K562 (cell line): ENCODE measurements around the gene FAM187B. TPM values are rescaled to one million over a fixed set of nuclear protein-coding genes. Genes with fewer than 3 reads are reported as not detected.

Experiments
- ATAC-seq: fragments of 200-7000 bp; cut with Tn5 transposase; 3 replicates; pipeline ENCODE4 v1.9.1; 2020; ENCODE audit warnings: moderate library complexity
- BruUV-seq: library from RNA; stranded (reverse); fragments of 400-500 nt; replicated peaks from 2 replicates; lab custom pipeline; 2021; lab: Mats Ljungman, UMichigan
- CTCF ChIA-PET: fragments of 300-600 bp; formaldehyde crosslinking; extraction: SDS; loops from one replicate; lab custom pipeline; 2021; ENCODE audit warnings: low intra/inter-chr PET ratio; lab: Yijun Ruan, JAX
- POLR2A ChIA-PET: fragments of 300-600, 350-650 bp; sonication (Branson Sonifier 250); formaldehyde crosslinking; extraction: SDS; loops from one replicate; lab custom pipeline; 2021; ENCODE audit warnings: antibody characterized with exemption, inconsistent platforms; lab: Yijun Ruan, JAX
- DNase-seq, 4 experiments: peaks; one replicate each; pipeline versions ENCODE4 v3.0.0 to v3.0.0-alpha.2; 2011 to 2018; ENCODE audit warnings: low spot score in 3 of 4, mixed read lengths in 3 of 4; ENCODE audit errors: extremely low read depth in 1 of 4
- FAIRE-seq: peaks from 2 replicates; lab custom pipeline; 2011; peaks lifted over from hg19 to GRCh38; lab: Jason Lieb, UNC
- H2AFZ ChIP-seq: 2 replicates; pipeline ENCODE4 v1.6.0; 2011; ENCODE audit warnings: low read depth, low read length, control low read depth, inconsistent platforms
- H3K27ac ChIP-seq: fragments of 200-600 bp; 3 replicates; pipeline ENCODE4 v1.8.0; 2011; ENCODE audit warnings: low read depth, mild to moderate bottlenecking, control low read depth, inconsistent platforms, low read length, moderate library complexity, mixed read lengths; ENCODE audit errors: extremely low read depth
- H3K27me3 ChIP-seq, 2 experiments: fragments of 300-600 bp in 1 of 2; 2 replicates in 1 of 2; 3 replicates in 1 of 2; pipeline versions ENCODE4 v1.6.0 to v1.8.0; 2011; ENCODE audit warnings: inconsistent platforms in 2 of 2, low read length in 2 of 2, mild to moderate bottlenecking in 1 of 2, mixed read lengths in 1 of 2, moderate library complexity in 1 of 2; ENCODE audit not compliant: control insufficient read depth in 2 of 2, insufficient read depth in 2 of 2
- H3K36me3 ChIP-seq: fragments of 300-600 bp; 3 replicates; pipeline ENCODE4 v1.8.0; 2011; ENCODE audit warnings: mild to moderate bottlenecking, low read length, inconsistent platforms; ENCODE audit not compliant: control insufficient read depth, insufficient read depth
- H3K4me1 ChIP-seq, 2 experiments: fragments of 200-600 bp in 1 of 2; replicated peaks in 1 of 2; 2 replicates in 1 of 2; 3 replicates in 1 of 2; pipeline versions ENCODE4 v1.5.1 to v1.8.0; 2011; ENCODE audit warnings: inconsistent platforms in 2 of 2, low read length in 2 of 2, mild to moderate bottlenecking in 1 of 2, mixed read lengths in 1 of 2, moderate library complexity in 1 of 2; ENCODE audit not compliant: control insufficient read depth in 2 of 2, insufficient read depth in 2 of 2
- H3K4me2 ChIP-seq: 2 replicates; pipeline ENCODE4 v1.6.1; 2011; ENCODE audit warnings: low read length, control low read depth, inconsistent platforms, mixed read lengths; ENCODE audit not compliant: insufficient read depth
- H3K4me3 ChIP-seq: fragments of 200-600 bp; sonication (generic), shearing (Covaris generic); 2 replicates; pipeline ENCODE4 v1.5.1; 2016; ENCODE audit warnings: control low read depth, inconsistent platforms
- H3K79me2 ChIP-seq: fragments of 200-600 bp; 3 replicates; pipeline ENCODE4 v1.8.0; 2011; ENCODE audit warnings: low read length, inconsistent platforms; ENCODE audit not compliant: control insufficient read depth, insufficient read depth
- H3K9ac ChIP-seq, 2 experiments: 2 replicates each; pipeline versions ENCODE4 v1.6.0 to v1.6.1; 2011; ENCODE audit warnings: low read depth in 2 of 2, low read length in 2 of 2, control low read depth in 1 of 2, inconsistent platforms in 1 of 2, mild to moderate bottlenecking in 1 of 2, mixed read lengths in 1 of 2; ENCODE audit not compliant: insufficient read depth in 1 of 2
- H3K9me1 ChIP-seq: one replicate; pipeline ENCODE4 v1.6.0; 2011; ENCODE audit warnings: inconsistent platforms, mild to moderate bottlenecking, low read length, moderate library complexity; ENCODE audit not compliant: control insufficient read depth, insufficient read depth
- H3K9me3 ChIP-seq: replicated peaks from 2 replicates; pipeline ENCODE4 v1.5.1; 2011; ENCODE audit warnings: low read depth, low read length, inconsistent platforms; ENCODE audit not compliant: control insufficient read depth, insufficient read depth
- H4K20me1 ChIP-seq: replicated peaks from 2 replicates; pipeline ENCODE4 v1.6.1; 2011; ENCODE audit warnings: low read length, inconsistent platforms, mixed read lengths; ENCODE audit not compliant: control insufficient read depth, insufficient read depth
- AFF4 ChIP-seq: sonication (generic); formaldehyde crosslinking; IDR thresholded peaks from 2 replicates; pipeline ENCODE4 v1.8.0; 2023; ENCODE audit warnings: mild to moderate bottlenecking, missing genetic modification reagents
- KDM2B ChIP-seq: fragments of 250-450 bp; sonication (Bioruptor Pico); IDR thresholded peaks from 2 replicates; pipeline ENCODE4 v1.8.0; 2021; ENCODE audit warnings: mild to moderate bottlenecking, moderate library complexity
- RBM25 ChIP-seq: fragments of 200-400 bp; formaldehyde crosslinking; IDR thresholded peaks from 2 replicates; pipeline ENCODE4 v1.6.1; 2018; ENCODE audit warnings: low read length, low read depth, moderate library complexity; ENCODE audit not compliant: severe bottlenecking
- TCFL5 ChIP-seq: fragments of 250-450 bp; sonication (Bioruptor Pico); conservative IDR thresholded peaks from 2 replicates; pipeline ENCODE4 v1.6.1; 2021; ENCODE audit warnings: mild to moderate bottlenecking, moderate library complexity, matching md5 sums
- ZBTB1 ChIP-seq: sonication (generic); formaldehyde crosslinking; IDR thresholded peaks from 2 replicates; pipeline ENCODE4 v1.8.1; 2023; ENCODE audit warnings: missing genetic modification reagents, low read depth, mild to moderate bottlenecking, borderline replicate concordance
- ZNF174 ChIP-seq: fragments of 250-450 bp; sonication (Bioruptor Pico); IDR thresholded peaks from 2 replicates; pipeline ENCODE4 v1.4.0; 2020; ENCODE audit warnings: mild to moderate bottlenecking
- ZNF644 ChIP-seq: fragments of 200-800 bp; sonication (Bioruptor generic); IDR thresholded peaks from 2 replicates; pipeline ENCODE4 v1.6.1; 2016; ENCODE audit warnings: low read depth, missing genetic modification characterization, missing compliant biosample characterization
- WGBS: fragments of 100-300 bp; shearing (Covaris generic); methylation state at CpG from one replicate; pipeline ENCODE4 v1.1.6; 2016; ENCODE audit warnings: low coverage, mixed read lengths; ENCODE audit not compliant: insufficient coverage; ENCODE audit errors: missing lambda C conversion rate; 5-methylcytosine and 5-hydroxymethylcytosine counted together
- in situ Hi-C: fragments of 300-500 bp; cut with MboI; formaldehyde crosslinking; loops from 4 replicates; pipeline ENCODE4 v1.15.0; 2018; ENCODE audit warnings: inconsistent platforms, mixed read lengths
- intact Hi-C: fragments of 100-400 bp; cut with micrococcal nuclease; formaldehyde crosslinking; loops from 2 replicates; pipeline ENCODE4 v1.14.2; 2022
- polyA plus RNA-seq, 8 experiments: library from polyadenylated mRNA; depleted of rRNA in 4 of 8; stranded (reverse) in 5 of 8; unstranded in 3 of 8; fragments of >200 nt; fragmentation: Nextera tagmentation in 2 of 8; fragmentation: Illumina TruSeq in 1 of 8; extraction: Ambion mirVana in 2 of 8; extraction: Trizol in 1 of 8; gene quantifications; 2 replicates each; pipeline versions ENCODE4 v1.2.1 to v1.2.3, GENCODE V29; 2011 to 2014; ENCODE audit warnings: inconsistent platforms in 1 of 8, missing spikeins in 1 of 8
- total RNA-seq, 7 experiments: library from RNA; depleted of rRNA in 6 of 7; stranded (reverse); fragments of >200 nt in 6 of 7; fragmentation: Illumina TruSeq in 2 of 7; extraction: Trizol in 2 of 7; gene quantifications; 2 replicates each; pipeline versions ENCODE4 v1.2.1 to v1.2.3, GENCODE V29; 2011 to 2021; ENCODE audit warnings: low replicate concordance in 1 of 7
- TF ChIP-seq, protein P1 (sequence below): fragments of 250-450 bp; sonication (Bioruptor Pico); IDR thresholded peaks from 2 replicates; pipeline ENCODE4 v1.4.0; 2020; ENCODE audit warnings: mild to moderate bottlenecking, moderate library complexity

FAM187B gene
- total and polyA plus RNA-seq, 9 of the 15 experiments (the other 6 are each of a cell fraction or from before 2014, with no cell fraction given): 0.04 to 0.09 TPM; not detected in 7

DNA sequence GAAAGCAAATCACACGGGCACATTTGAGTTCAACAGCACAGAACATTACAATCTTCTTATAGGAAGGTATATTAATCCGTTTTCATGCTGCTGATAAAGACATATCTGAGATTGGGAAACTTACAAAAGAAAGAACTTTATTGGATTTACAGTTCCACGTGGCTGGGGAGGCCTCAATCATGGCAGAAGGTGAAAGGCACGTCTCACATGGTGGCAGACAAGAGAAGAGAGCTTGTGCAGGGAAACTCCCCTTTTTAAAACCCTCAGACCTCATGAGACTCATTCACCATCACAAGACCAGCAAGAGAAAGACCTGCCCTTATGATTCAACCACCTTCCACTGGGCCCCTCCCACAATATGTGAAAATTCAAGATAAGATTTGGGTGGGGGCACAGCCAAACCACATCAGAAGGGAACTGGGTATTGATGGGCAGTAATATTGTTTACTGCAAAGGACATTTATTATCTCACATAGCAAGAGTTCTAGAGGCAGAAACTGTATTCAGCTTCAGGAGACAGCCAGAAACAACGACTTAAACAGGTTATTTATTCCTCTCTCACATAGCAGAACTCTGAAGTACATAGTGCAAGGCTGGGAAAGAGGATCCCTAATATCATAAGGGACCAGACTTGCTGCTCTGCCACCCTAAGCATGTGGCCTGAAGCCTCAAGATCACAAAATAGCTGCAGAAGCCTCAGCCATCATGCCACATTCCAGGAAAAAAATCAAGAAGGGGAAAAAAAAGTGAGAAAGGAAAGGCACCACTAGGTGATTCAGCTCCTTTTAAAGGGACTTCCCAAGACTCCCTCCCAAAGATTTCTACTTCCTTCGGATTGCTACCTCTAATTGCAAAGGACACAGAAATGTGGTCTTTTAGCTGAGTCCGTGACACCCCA, 50.9 kb downstream of the FAM187B start (continued):
- TF ChIP-seq AFF4 (no peak), RBM25 (peak; percentile 68)

- ATAC-seq (no peak), DNase-seq (no peak), FAIRE-seq (no peak)
- no TSS peak for BruUV-seq
- Histone ChIP-seq H4K20me1 (no peaks in the 10 kb centered on the region), H3K27ac (no peak overlapping the region), H3K36me3 (peaks cover 13% of the 10 kb centered on the region; the same call in 2 of the 3 replicates), H3K9ac (no peak overlapping the region), H3K4me1 (peaks cover 11 to 12% of the 10 kb centered on the region in 2 experiments; a peak in 3 of 5 replicates), H3K4me3 (no peak overlapping the region), H3K27me3 (no peaks in the 10 kb centered on the region), H3K9me1 (no peaks in the 10 kb centered on the region), H3K79me2 (no peaks in the 10 kb centered on the region), H3K4me2 (no peak overlapping the region), H2AFZ (peak overlapping the region; percentile 28; the same call in 1 of the 2 replicates), H3K9me3 (peaks cover 22% of the 10 kb centered on the region; the same call in 1 of the 2 replicates)
- intact Hi-C loops: no loop called here
- ChIA-PET CTCF (no interaction called here), POLR2A (interaction anchor here (0.5 to 1.5 kb wide), 5 partner anchors 10 to 63 kb away, joined by 3 read pairs; no protein-coding TSS in a partner anchor)
- 65% methylated on average over 3 of the region's 3 CpGs for WGBS
- in situ Hi-C loops: no loop called here
- no peak for TF ChIP-seq ZBTB1
- TF ChIP-seq, protein P1, sequence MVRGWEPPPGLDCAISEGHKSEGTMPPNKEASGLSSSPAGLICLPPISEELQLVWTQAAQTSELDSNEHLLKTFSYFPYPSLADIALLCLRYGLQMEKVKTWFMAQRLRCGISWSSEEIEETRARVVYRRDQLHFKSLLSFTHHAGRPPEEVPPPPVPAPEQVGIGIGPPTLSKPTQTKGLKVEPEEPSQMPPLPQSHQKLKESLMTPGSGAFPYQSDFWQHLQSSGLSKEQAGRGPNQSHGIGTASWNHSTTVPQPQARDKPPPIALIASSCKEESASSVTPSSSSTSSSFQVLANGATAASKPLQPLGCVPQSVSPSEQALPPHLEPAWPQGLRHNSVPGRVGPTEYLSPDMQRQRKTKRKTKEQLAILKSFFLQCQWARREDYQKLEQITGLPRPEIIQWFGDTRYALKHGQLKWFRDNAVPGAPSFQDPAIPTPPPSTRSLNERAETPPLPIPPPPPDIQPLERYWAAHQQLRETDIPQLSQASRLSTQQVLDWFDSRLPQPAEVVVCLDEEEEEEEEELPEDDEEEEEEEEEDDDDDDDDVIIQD (CRISPR knock-in tag): no peak
- TF ChIP-seq ZNF644: no peak
- no peak for TF ChIP-seq ZNF174 (CRISPR knock-in tag)
- TF ChIP-seq KDM2B: no peak
- no peak for TF ChIP-seq TCFL5 (CRISPR knock-in tag)
Measured at GRCh38 chr19:35176181-35176570, 52.4 kb downstream of the FAM187B start.
